ENCODE results near the gene PDIA5. TPM values are rescaled to one million over a fixed set of nuclear protein-coding genes. Genes with fewer than 3 reads are reported as not detected.

The PDIA5 gene
- total RNA-seq, 4 donors from 2014 or later, result 3.9 to 13.0 (median 12.0) TPM

DNA sequence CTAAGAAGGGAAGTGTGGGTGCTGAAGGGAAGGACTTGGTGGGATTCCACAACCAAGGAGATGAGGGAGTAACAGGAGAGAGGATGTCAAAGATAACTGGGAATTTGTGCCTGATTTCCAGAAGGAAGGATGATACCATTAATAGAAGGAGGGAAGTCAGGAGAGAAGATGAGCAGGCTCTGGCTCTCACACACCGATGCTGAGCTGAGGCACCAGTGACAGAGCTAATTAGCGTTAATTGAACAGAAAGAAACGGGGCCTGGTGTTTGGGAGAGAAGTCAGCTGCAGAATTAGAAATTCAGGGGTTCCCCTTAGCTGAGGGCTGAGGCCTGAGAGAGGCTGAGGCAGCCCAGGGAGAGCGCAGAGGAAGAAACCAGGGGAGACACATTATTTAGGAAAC, 11.9 kb upstream of the PDIA5 start:
- H3K4me3 ChIP-seq, result no peak overlapping the region
- H3K4me1 ChIP-seq, result no peaks in the 10 kb centered on the region
- DNase-seq, result no peak
- no peaks in the 10 kb centered on the region for H3K27me3 ChIP-seq
- no peak overlapping the region for H3K27ac ChIP-seq
- intact Hi-C loops (cut with DNase I), result no loop called here
- TF ChIP-seq, protein P1, sequence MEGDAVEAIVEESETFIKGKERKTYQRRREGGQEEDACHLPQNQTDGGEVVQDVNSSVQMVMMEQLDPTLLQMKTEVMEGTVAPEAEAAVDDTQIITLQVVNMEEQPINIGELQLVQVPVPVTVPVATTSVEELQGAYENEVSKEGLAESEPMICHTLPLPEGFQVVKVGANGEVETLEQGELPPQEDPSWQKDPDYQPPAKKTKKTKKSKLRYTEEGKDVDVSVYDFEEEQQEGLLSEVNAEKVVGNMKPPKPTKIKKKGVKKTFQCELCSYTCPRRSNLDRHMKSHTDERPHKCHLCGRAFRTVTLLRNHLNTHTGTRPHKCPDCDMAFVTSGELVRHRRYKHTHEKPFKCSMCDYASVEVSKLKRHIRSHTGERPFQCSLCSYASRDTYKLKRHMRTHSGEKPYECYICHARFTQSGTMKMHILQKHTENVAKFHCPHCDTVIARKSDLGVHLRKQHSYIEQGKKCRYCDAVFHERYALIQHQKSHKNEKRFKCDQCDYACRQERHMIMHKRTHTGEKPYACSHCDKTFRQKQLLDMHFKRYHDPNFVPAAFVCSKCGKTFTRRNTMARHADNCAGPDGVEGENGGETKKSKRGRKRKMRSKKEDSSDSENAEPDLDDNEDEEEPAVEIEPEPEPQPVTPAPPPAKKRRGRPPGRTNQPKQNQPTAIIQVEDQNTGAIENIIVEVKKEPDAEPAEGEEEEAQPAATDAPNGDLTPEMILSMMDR (IDR thresholded peaks at IDR 0.05), result no peak
- no peak for TF ChIP-seq POLR2A (IDR thresholded peaks at IDR 0.05)
- no peaks in the 10 kb centered on the region for H3K9me3 ChIP-seq
- WGBS, 2 donors, result 82 to 85% methylated on average over 4 of the region's 4 CpGs
- H3K36me3 ChIP-seq, result no peaks in the 10 kb centered on the region

DNA sequence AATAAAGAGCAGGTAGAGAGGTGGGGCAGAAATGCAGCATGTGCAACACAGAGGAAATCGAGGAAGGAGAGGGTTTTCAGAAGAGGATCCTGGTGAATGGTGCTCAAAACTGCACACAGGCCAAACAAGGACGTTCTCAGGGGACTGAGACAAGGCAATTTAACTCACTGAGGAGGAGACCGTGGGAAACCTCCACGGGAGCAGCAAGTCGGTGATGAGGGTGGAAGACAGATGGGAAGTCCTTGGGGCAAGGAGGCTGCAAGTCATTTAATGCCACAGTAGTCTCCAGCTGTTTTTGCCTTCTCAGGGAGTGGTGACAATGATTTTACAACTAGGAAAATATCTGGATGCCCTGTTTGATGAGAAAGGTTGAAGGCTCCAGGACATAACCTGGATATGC, 11.5 kb upstream of the PDIA5 start:
- Histone ChIP-seq H3K9me3 (no peaks in the 10 kb centered on the region), H3K27me3 (no peaks in the 10 kb centered on the region), H3K4me3 (no peak overlapping the region), H3K4me1 (no peaks in the 10 kb centered on the region), H3K36me3 (no peaks in the 10 kb centered on the region), H3K27ac (no peak overlapping the region)
- DNase-seq, result no peak
- 74 to 81% methylated on average over 5 of the region's 5 CpGs for WGBS, 2 donors
- TF ChIP-seq, protein P1 (IDR thresholded peaks at IDR 0.05), result no peak
- no peak for TF ChIP-seq POLR2A (IDR thresholded peaks at IDR 0.05)
- intact Hi-C loops (cut with DNase I), result no loop called here

DNA sequence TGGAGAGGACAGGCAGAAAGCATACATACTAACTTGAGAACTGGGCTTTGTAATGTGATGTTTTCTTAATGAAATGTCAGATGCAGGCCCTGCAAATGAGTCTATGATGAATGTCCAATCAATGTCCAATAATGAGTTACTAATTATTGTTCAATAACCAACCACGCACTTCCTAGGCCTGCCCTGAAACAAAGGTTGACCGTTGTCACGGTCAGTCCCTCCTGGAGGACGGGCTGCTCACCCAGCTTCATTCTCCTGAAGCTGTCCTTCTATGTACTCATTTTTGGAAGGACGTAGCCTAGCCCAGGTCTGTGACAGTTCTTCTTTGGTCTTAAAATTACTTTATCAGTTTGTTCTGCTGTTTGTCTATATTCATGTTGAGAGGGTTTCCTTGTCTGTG, 8.3 kb upstream of the PDIA5 start:
- Histone ChIP-seq H3K9me3 (no peaks in the 10 kb centered on the region), H3K4me1 (no peaks in the 10 kb centered on the region), H3K27me3 (peaks cover 0 to 7% (median 0%) of the 10 kb centered on the region in 4 donors), H3K4me3 (no peak overlapping the region), H3K36me3 (no peaks in the 10 kb centered on the region), H3K27ac (no peak overlapping the region)
- TF ChIP-seq, protein P1 (IDR thresholded peaks at IDR 0.05), result no peak
- no peak for TF ChIP-seq POLR2A (IDR thresholded peaks at IDR 0.05)
- WGBS, 2 donors, result 72 to 76% methylated on average over 5 of the region's 5 CpGs
- no peak for DNase-seq
- intact Hi-C loops (cut with DNase I), result no loop called here

DNA sequence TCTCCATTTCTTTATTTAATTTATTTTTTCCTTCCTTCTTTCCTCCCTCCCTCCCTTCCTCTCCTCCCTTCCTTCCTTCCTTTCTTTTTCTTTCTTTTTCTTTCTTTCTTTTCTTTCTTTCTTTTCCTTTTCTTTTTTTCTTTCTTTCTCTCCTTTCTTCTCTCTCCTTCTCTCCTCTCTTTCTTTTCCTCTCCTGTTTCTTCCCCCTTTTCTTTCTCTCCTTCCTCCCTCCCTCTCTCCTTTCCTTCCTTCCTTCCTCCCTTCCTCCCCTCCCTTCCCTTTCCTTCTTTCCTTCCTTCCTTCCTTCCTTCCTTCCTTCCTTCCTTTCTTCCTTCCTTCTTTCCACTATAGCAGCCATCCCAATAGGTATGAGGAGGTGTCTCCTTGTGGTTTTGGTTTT, 6.8 kb upstream of the PDIA5 start:
- H3K9me3 ChIP-seq, result no peaks in the 10 kb centered on the region
- H3K4me1 ChIP-seq, result no peaks in the 10 kb centered on the region
- intact Hi-C loops (cut with DNase I), result no loop called here
- no peaks in the 10 kb centered on the region for H3K36me3 ChIP-seq
- peaks cover 0 to 7% (median 0%) of the 10 kb centered on the region in 4 donors for H3K27me3 ChIP-seq
- no peak for DNase-seq
- no peak overlapping the region for H3K27ac ChIP-seq
- TF ChIP-seq, protein P1 (IDR thresholded peaks at IDR 0.05), result no peak
- no peak for TF ChIP-seq POLR2A (IDR thresholded peaks at IDR 0.05)
- H3K4me3 ChIP-seq, result no peak overlapping the region

DNA sequence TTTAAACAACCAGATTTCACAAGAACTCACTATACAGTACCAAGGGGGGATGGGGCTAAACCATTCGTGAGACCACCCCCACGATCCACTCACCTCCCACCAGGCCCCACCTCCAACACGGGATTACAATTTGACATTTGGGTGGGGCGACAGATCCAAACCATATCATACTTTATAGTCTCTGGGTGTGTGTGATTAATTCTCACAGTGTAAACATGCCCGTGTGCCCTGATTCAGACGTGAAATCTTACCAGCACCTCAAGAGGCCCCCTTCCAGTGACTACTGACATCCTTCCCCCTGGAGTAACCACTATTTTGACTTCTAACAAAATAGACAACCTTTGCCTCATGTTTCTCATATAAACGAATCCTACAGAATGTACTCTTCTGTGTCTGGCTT, 5.0 kb upstream of the PDIA5 start:
- TF ChIP-seq POLR2A (IDR thresholded peaks at IDR 0.05), result no peak
- TF ChIP-seq, protein P1 (IDR thresholded peaks at IDR 0.05), result no peak
- H3K36me3 ChIP-seq, result no peaks in the 10 kb centered on the region
- no peak overlapping the region for H3K27ac ChIP-seq
- no peak for DNase-seq
- no peaks in the 10 kb centered on the region for H3K9me3 ChIP-seq
- peaks cover 0 to 7% (median 0%) of the 10 kb centered on the region in 4 donors for H3K27me3 ChIP-seq
- intact Hi-C loops (cut with DNase I), result no loop called here
- H3K4me1 ChIP-seq, result peaks cover 0 to 7% (median 4%) of the 10 kb centered on the region in 3 donors
- H3K4me3 ChIP-seq, result no peak overlapping the region
- 48 to 62% methylated on average over 7 of the region's 7 CpGs for WGBS, 2 donors

All from esophagus squamous epithelium (tissue), 5 donors.